Rectal smooth muscle tissue (tissue), 1 donor: Measurements from ENCODE around the gene PNMA8C.
A peak's percentile ranks its signal among the peaks of the same experiment; 100 is the strongest.
"Not testable (repeated sequence)": the region's sequence is repeated elsewhere in the genome, so short reads cannot be mapped to it uniquely, and the experiment has no call there.

Source experiments
- H3K27ac ChIP-seq: one replicate; pipeline ENCODE4 v1.7.0; 2013; ENCODE audit warnings: low read depth, low read length, inconsistent platforms
- H3K27me3 ChIP-seq: one replicate; pipeline ENCODE4 v1.7.0; 2013; ENCODE audit warnings: low read length; ENCODE audit not compliant: control insufficient read depth, insufficient read depth
- H3K36me3 ChIP-seq: one replicate; pipeline ENCODE4 v1.7.0; 2013; ENCODE audit warnings: low read length; ENCODE audit not compliant: control insufficient read depth, insufficient read depth
- H3K4me1 ChIP-seq: one replicate; pipeline ENCODE4 v1.7.0; 2013; ENCODE audit warnings: low read length; ENCODE audit not compliant: control insufficient read depth, insufficient read depth
- H3K4me3 ChIP-seq: one replicate; pipeline ENCODE4 v1.7.0; 2013; ENCODE audit warnings: low read length
- H3K9ac ChIP-seq: one replicate; pipeline ENCODE4 v1.7.0; 2013; ENCODE audit warnings: low read length

PNMA8C gene

DNA sequence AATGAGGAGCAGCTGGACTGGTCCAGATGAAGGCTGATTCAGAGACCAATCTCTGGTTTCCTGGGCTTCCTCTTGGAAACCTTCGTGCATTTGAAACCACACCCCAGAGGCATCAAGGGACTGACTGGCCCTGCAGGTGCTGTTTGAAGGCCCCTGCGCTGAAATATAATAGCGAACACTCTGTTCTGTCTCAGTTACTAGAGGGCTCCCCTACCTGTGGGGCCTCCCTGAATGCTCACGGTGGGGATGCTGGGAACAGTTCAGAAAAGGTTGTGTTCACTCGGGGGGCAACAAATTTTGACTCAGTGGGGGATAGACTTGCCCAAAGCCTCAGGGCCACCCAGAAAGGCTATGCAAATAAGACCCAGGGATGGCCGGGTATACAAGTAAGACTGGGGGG is 21.8 kb downstream of the PNMA8C start:
- no peaks in the 10 kb centered on the region for H3K36me3 ChIP-seq
- H3K4me1 ChIP-seq: no peaks in the 10 kb centered on the region
- no peak overlapping the region for H3K27ac ChIP-seq
- H3K9ac ChIP-seq: no peak overlapping the region
- no peak overlapping the region for H3K4me3 ChIP-seq
- peaks cover 20% of the 10 kb centered on the region for H3K27me3 ChIP-seq

DNA sequence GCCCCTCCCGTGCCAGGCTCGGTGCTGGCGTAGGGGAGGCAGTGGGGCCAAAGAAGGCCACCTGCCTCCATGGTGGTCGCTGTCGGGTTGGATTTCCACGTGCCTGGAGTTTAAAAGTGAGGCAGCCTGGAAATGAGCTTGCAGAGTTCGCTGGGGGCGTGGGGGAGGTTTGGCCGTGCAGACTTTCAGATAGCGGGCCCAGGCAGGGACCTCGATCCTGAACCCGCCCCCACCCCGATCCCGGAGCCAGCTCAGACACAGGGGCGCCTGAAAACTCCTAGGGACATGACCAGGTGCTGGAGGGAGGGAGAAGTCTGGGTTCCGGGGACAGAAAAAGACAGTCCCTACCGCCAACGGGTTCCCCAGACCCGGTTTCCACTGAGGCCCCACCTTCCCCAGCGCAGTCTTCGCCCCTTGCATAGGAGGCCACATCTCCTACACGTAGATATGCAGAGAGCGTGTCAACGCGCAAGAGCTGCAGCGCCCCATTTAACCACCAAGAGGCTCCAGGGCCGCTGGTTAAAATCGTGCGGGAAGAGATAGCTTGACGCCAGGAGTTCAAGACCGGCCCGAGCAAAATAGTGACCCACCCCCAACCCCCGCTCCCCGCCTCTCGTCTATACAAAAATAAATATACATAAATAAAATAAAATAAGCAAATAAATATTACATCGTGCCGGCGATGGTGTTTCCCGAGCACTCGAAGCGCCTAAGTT is 23.8 kb downstream of the PNMA8C start:
- Histone ChIP-seq H3K4me3 (peak overlapping the region; percentile 23), H3K9ac (no peak overlapping the region), H3K36me3 (no peaks in the 10 kb centered on the region), H3K4me1 (no peaks in the 10 kb centered on the region), H3K27ac (no peak overlapping the region), H3K27me3 (peaks cover 13% of the 10 kb centered on the region)

DNA sequence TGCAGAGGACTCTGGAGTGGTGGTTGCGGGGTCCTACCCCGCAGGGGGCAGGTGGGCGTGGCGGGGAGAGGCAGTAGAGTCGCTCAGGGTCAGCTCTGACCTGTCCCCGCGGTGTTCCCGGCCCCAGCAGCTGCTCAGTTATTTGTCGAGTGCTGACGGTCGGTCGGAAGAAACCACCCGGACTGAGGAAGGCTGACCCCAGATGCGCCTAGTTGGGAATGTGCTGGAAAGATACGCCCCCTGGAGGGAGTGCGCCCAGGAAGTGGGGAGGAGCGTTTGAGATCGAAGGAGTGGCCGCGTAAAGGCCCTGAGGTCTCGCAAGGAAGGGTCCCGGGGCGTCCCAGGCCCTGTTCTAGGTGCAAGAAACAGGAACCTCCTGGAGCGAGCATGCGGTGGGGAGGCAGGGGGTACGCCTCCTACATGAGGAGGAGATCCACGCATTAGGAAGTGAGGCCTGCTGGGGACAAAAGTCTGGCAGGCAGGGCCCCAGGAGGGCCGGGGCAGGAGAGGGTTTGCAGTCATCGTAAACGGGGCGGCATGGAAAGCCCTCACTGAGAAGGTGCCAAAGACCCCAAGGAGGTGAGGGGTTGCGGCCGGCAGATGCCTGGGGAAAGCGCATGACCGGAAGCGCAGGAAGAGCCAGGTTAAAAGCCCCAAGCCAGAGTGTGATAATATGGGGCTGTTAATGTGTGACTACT is 24.5 kb downstream of the PNMA8C start:
- Histone ChIP-seq H3K27me3 (peaks cover 13% of the 10 kb centered on the region), H3K27ac (no peak overlapping the region), H3K4me3 (peak overlapping the region; percentile 23), H3K36me3 (no peaks in the 10 kb centered on the region), H3K9ac (no peak overlapping the region), H3K4me1 (no peaks in the 10 kb centered on the region)

DNA sequence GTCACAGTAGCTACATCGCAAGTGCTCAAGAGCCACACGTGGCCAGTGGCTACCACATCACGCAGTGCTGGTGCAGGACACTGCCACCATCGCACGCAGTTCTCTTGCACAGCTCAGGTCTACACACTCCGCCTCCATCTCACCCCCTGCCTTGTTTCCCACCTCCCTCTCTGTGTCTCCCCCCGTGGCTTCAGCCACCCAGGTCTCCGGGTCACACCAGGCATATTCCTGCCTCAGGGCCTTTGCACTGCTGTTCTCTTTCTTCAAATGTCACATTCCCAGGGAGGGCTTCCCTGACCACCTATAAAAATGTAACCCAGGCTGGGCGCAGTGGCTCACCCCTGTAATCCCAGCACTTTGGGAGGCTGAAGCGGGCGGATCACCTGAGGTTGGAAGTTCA is 26.0 kb downstream of the PNMA8C start:
- no peak overlapping the region for H3K4me3 ChIP-seq
- H3K27me3 ChIP-seq: peaks cover 6% of the 10 kb centered on the region
- H3K4me1 ChIP-seq: no peaks in the 10 kb centered on the region
- no peak overlapping the region for H3K9ac ChIP-seq
- no peaks in the 10 kb centered on the region for H3K36me3 ChIP-seq
- no peak overlapping the region for H3K27ac ChIP-seq

DNA sequence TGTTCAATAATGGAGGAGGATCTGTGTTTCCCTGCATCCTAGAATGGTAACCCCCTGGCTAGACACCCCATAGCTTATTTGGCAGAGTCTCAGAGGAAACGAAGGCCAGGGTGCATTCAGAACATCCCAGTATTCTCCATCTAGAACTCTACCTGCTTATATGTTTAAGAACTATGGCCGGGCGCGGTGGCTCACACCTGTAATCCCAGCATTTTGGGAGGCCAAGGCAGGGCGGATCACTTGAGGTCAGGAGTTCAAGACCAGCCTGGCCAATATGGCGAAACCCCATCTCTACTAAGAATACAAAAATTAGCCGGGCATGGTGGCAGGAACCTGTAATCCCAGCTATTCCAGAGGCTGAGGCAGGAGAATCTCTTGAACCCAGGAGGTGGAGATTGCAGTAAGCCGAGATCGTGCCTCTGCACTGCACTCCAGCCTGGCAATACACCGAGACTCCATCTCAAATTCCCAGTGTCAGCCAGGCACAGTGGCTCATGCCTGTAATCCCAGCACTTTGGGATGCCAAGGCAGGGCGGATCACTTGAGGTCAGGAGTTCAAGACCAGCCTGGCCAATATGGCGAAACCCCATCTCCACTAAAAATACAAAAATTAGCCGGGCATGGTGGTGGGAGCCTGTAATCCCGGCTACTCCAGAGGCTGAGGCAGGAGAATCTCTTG is 30.8 kb downstream of the PNMA8C start:
- H3K9ac ChIP-seq, H3K36me3 ChIP-seq, H3K27ac ChIP-seq, H3K27me3 ChIP-seq, H3K4me1 ChIP-seq, H3K4me3 ChIP-seq: not testable (repeated sequence)

DNA sequence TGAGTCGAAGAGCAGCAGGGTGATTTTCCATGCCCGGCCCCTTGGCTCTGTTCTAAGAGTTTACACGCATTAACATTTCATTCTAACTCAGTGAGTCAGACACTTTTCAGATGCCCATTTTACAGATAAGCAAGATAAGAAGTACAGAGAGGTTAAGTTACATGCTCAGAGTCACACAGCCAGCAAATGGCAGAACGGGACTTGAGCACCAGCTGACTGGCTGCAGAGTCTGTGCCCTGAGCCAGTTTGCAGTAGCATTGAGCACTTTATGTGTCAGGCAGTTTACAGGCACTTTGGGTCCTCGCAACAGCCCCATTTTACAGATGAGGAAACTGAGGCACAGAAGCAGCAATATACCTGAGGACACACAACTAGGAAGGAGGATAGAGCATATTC is 34.3 kb downstream of the PNMA8C start:
- H3K36me3 ChIP-seq: peaks cover 10% of the 10 kb centered on the region
- H3K27ac ChIP-seq: no peak overlapping the region
- no peak overlapping the region for H3K9ac ChIP-seq
- H3K27me3 ChIP-seq: no peaks in the 10 kb centered on the region
- H3K4me3 ChIP-seq: no peak overlapping the region
- H3K4me1 ChIP-seq: no peaks in the 10 kb centered on the region

DNA sequence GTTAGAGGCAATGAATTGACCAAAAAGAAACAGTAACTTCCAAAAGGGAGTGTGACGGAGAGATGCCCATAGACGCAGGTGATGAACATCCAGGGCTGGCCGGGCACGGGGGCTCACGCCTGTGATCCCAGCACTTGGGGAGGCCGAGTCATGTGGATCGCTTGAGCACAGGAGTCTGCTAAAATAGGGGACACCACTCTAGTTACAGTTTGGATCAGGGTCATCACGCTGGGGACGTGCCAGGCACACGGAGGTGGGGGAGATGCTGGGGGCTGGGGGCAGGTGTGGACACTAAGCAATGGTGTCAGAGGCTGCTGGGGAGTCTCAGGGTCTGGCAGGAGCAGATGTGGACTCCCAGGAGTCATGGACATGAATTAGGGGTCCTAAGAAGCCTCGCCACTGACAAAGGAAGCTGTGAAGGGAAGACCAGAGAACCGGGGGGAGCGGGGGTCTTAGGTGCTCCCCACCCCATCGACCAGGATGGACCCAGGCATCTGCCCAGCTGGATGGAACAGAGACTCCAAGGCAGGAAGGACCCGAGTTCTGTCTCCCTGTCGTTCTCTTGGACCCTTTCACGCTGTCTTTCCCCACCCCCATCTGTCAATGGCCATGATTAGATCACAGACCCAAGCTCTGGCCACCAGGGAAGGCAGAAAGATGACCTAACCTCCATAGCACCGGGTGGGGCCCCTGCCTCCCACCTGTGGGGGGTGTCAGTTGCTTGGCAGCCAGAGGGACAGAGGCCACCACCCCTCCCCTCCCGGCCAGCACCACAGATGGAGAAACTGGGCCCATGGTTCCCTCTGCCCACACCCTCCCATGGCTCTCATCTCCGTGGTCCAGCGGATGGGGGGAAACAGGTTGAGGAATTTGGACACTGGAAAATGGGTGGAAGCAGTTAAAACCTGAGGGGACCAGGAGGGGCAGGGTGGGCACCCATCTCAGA is 35.0 kb downstream of the PNMA8C start:
- Histone ChIP-seq H3K9ac (no peak overlapping the region), H3K36me3 (peaks cover 11% of the 10 kb centered on the region), H3K4me1 (no peaks in the 10 kb centered on the region), H3K27me3 (no peaks in the 10 kb centered on the region), H3K27ac (no peak overlapping the region), H3K4me3 (no peak overlapping the region)

DNA sequence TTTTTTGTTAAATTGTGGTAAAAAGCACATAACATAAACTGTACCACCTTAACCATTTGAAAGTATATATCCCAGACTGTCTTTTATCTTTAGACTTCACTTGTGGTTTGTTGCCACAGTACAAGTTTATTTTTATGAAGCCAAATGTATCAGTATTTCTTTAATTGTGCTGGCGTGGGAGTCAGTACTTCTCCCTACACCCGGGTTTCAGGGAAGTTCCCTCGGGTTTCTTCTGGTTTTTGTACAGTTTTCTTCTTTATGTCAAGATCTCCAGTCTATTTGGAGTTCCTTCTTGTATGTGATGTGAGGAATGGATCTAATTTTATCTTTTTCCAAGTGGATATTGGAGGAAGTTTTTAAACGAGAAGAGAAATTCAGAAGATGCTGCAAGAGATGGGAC is 35.9 kb downstream of the PNMA8C start:
- Histone ChIP-seq H3K36me3 (peaks cover 12% of the 10 kb centered on the region), H3K27ac (no peak overlapping the region), H3K9ac (no peak overlapping the region)

DNA sequence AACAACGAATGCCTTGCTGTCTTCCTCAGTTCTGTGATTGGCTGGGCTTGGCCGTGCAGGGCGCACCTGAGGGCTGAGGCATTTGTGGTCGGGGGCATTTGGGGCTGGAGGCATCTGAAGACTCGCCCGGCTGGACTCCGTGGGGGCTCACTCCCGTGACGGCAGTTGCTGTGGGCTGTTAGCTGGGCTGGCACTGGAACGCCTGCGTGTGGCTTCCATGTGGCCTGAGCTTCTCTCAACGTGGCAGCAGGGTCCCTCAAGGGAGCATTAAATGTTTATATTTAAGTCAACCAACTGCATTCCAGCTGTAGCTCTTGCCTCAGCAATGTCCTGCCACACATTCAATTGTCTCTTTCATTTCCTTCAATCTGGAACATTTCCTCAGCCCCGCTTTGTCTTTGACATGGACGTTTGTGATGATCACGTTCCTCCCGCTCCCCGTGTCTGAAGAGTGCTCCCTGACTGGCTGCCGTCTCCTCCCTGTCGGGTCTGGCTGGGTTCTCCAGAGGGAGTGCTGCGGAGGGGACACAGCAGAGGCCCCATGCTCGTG is 36.4 kb downstream of the PNMA8C start:
- no peak overlapping the region for H3K9ac ChIP-seq
- H3K36me3 ChIP-seq: peaks cover 17% of the 10 kb centered on the region
- H3K27ac ChIP-seq: no peak overlapping the region

More for the DNA sequence above, 35.9 kb downstream of the PNMA8C start:
- Histone ChIP-seq H3K4me3 (no peak overlapping the region), H3K27me3 (no peaks in the 10 kb centered on the region), H3K4me1 (no peaks in the 10 kb centered on the region)

DNA sequence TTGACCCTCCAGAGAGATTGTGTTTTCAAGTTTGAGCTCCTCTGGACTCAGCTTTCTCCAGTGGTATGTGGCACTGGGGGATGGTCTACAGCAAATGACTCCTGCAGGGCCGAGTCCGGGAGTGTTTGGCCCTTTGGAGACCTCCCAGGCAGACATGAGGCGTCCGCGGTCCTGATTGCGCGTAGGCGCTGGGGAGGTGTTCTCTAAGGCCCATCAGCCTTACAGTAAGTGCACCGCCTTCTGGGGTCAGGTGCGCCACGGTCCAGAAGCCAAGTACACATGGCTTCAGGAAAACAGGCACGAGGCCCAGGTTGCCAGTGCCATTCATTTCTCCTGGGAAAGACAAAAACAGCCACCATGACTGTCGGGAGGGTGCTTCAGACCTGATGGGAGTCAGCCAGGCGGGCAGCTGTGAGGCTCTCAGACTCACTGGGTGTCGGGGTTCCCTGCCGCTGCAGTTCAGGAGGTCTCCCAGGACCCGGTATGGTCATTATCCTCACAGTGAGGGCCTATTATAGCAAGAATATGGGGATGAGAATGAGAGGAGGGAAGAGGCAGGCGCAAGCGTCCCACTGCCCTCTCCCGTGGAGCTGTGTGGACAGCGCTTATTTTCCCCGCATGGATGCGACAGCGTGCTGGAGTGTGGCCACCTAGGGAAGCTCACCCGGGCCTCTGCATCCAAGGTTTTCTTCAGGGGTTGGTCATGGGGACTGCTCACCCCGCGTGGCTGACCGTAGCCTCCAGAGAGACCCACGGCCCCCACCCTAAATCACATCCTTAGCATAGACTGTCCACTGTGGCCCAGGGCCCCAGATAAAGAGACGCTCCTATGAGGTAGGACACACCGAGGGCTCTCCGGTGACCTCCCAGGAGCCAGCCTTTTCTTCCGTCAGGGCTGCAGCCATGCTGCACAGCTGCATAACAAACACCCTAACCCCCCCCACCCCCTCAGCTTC is 37.2 kb downstream of the PNMA8C start:
- no peaks in the 10 kb centered on the region for H3K4me1 ChIP-seq
- no peak overlapping the region for H3K9ac ChIP-seq
- no peak overlapping the region for H3K4me3 ChIP-seq
- no peak overlapping the region for H3K27ac ChIP-seq
- H3K36me3 ChIP-seq: peaks cover 24% of the 10 kb centered on the region
- H3K27me3 ChIP-seq: no peaks in the 10 kb centered on the region

More for the DNA sequence above, 36.4 kb downstream of the PNMA8C start:
- Histone ChIP-seq H3K27me3 (no peaks in the 10 kb centered on the region), H3K4me3 (no peak overlapping the region), H3K4me1 (no peaks in the 10 kb centered on the region)

DNA sequence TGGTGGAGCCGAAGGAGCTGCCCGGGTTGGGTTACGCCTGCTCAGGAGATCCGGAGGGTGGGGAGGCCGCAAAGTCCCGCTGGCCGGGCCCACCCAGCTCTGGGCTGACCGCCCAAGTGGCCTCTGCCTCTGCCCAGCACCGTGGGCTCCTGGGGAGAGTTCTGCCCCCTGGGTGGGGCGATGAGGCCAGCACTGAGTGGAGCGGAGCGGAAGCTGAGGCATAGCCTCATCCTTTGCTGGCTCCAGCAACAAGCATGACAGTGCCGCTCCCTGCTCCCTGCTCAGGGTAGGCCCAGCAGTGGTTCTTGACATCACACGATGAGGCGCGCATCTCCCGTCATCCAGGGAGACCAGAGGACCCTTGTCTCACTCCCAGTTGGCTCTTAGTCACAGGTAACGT is 37.9 kb downstream of the PNMA8C start:
- H3K4me1 ChIP-seq: no peaks in the 10 kb centered on the region
- H3K4me3 ChIP-seq: no peak overlapping the region
- no peaks in the 10 kb centered on the region for H3K27me3 ChIP-seq
- no peak overlapping the region for H3K9ac ChIP-seq
- H3K27ac ChIP-seq: no peak overlapping the region
- H3K36me3 ChIP-seq: peaks cover 24% of the 10 kb centered on the region
